GM12878 (cell line): ENCODE data around the gene ZNF652. TPM values are rescaled to one million over a fixed set of nuclear protein-coding genes. Genes with fewer than 3 reads are reported as not detected.

Experiments used
- BACH1 ChIP-seq: fragments of 450-650 bp; IDR thresholded peaks from 2 replicates; pipeline ENCODE4 v1.6.1; 2017; ENCODE audit warnings: mild to moderate bottlenecking, borderline replicate concordance
- RBBP5 ChIP-seq: fragments of 200-600 bp; sonication (generic); conservative IDR thresholded peaks from 2 replicates; pipeline ENCODE4 v1.6.1; 2016
- RUNX3 ChIP-seq: IDR thresholded peaks from 2 replicates; pipeline ENCODE4 v1.6.1; 2012; ENCODE audit warnings: low read length, inconsistent platforms
- ZNF24 ChIP-seq: fragments of 450-650 bp; IDR thresholded peaks from 2 replicates; pipeline ENCODE4 v1.6.1; 2017; ENCODE audit warnings: antibody characterized with exemption, mild to moderate bottlenecking
- polyA plus RNA-seq, 11 experiments: library from polyadenylated mRNA; depleted of rRNA in 4 of 11; unstranded in 6 of 11; stranded (reverse) in 5 of 11; fragments of >200 nt; fragmentation: Nextera tagmentation in 4 of 11; fragmentation: Illumina TruSeq in 1 of 11; extraction: Ambion mirVana in 4 of 11; extraction: Trizol in 1 of 11; gene quantifications; 1 replicate in 1 of 11; 2 replicates in 10 of 11; pipeline versions ENCODE4 v1.2.1 to v1.2.3, GENCODE V29; 2011 to 2016; ENCODE audit warnings: inconsistent platforms in 2 of 11, missing spikeins in 2 of 11, low read depth in 1 of 11
- total RNA-seq, 4 experiments: library from RNA; depleted of rRNA in 3 of 4; stranded (reverse); fragments of >200 nt in 3 of 4; fragmentation: Illumina TruSeq in 1 of 4; extraction: Trizol in 1 of 4; gene quantifications; 2 replicates each; pipeline versions ENCODE4 v1.2.1 to v1.2.3, GENCODE V29; 2013 to 2021
- TF ChIP-seq, protein P1 (sequence below): fragments of 450-650 bp; IDR thresholded peaks from 2 replicates; pipeline ENCODE4 v1.6.1; 2017; ENCODE audit warnings: mild to moderate bottlenecking, moderate library complexity
- TF ChIP-seq, protein P2 (sequence below): fragments of 450-650 bp; conservative IDR thresholded peaks from 2 replicates; pipeline ENCODE4 v1.6.1; 2017; ENCODE audit warnings: mild to moderate bottlenecking, moderate library complexity
- TF ChIP-seq, protein P3 (sequence below): IDR thresholded peaks from 2 replicates; pipeline ENCODE4 v1.6.1; 2012; ENCODE audit warnings: low read depth, low read length, improper control_type of control experiment

The ZNF652 gene
- total and polyA plus RNA-seq, 10 of the 15 experiments (the other 5 are each of a cell fraction or from before 2014, with no cell fraction given), result 3.4 to 13.1 (median 8.7) TPM

DNA sequence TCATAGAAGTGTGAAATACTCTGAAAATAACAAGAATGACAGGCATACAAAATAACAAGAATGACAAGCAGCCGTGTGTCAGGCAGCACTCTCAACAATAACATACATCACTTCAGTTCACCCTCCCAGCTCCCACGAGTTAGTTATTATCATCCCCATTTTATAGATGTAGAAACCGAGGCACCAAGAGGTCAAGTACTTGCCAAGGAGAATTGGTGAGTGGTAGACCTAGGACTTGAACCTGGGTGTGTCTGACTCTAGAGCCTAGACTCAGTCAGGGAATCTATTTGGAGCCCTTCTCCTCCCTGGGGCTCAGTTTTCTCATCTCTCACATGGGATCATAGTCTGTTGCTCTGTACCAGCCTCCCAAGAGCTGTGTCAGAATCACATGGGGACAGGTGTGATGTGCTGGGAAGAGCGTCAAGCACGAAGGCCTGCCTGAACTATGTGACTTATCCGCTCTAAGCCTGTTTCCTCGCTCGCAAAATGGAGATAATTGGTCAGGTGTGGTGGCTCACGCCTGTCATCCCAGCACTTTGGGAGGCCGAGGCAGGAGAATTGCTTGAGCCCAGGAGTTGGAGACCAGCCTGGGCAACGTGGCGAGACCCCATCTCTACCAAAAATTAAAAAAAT lies 112.0 kb downstream of the ZNF652 start (continued):
- TF ChIP-seq, protein P1, sequence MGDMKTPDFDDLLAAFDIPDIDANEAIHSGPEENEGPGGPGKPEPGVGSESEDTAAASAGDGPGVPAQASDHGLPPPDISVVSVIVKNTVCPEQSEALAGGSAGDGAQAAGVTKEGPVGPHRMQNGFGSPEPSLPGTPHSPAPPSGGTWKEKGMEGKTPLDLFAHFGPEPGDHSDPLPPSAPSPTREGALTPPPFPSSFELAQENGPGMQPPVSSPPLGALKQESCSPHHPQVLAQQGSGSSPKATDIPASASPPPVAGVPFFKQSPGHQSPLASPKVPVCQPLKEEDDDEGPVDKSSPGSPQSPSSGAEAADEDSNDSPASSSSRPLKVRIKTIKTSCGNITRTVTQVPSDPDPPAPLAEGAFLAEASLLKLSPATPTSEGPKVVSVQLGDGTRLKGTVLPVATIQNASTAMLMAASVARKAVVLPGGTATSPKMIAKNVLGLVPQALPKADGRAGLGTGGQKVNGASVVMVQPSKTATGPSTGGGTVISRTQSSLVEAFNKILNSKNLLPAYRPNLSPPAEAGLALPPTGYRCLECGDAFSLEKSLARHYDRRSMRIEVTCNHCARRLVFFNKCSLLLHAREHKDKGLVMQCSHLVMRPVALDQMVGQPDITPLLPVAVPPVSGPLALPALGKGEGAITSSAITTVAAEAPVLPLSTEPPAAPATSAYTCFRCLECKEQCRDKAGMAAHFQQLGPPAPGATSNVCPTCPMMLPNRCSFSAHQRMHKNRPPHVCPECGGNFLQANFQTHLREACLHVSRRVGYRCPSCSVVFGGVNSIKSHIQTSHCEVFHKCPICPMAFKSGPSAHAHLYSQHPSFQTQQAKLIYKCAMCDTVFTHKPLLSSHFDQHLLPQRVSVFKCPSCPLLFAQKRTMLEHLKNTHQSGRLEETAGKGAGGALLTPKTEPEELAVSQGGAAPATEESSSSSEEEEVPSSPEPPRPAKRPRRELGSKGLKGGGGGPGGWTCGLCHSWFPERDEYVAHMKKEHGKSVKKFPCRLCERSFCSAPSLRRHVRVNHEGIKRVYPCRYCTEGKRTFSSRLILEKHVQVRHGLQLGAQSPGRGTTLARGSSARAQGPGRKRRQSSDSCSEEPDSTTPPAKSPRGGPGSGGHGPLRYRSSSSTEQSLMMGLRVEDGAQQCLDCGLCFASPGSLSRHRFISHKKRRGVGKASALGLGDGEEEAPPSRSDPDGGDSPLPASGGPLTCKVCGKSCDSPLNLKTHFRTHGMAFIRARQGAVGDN, result no peak
- no peak for TF ChIP-seq RUNX3
- no peak for TF ChIP-seq BACH1
- TF ChIP-seq RBBP5, result no peak
- TF ChIP-seq, protein P2, sequence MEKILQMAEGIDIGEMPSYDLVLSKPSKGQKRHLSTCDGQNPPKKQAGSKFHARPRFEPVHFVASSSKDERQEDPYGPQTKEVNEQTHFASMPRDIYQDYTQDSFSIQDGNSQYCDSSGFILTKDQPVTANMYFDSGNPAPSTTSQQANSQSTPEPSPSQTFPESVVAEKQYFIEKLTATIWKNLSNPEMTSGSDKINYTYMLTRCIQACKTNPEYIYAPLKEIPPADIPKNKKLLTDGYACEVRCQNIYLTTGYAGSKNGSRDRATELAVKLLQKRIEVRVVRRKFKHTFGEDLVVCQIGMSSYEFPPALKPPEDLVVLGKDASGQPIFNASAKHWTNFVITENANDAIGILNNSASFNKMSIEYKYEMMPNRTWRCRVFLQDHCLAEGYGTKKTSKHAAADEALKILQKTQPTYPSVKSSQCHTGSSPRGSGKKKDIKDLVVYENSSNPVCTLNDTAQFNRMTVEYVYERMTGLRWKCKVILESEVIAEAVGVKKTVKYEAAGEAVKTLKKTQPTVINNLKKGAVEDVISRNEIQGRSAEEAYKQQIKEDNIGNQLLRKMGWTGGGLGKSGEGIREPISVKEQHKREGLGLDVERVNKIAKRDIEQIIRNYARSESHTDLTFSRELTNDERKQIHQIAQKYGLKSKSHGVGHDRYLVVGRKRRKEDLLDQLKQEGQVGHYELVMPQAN, result no peak
- TF ChIP-seq ZNF24, result no peak
- TF ChIP-seq, protein P3, sequence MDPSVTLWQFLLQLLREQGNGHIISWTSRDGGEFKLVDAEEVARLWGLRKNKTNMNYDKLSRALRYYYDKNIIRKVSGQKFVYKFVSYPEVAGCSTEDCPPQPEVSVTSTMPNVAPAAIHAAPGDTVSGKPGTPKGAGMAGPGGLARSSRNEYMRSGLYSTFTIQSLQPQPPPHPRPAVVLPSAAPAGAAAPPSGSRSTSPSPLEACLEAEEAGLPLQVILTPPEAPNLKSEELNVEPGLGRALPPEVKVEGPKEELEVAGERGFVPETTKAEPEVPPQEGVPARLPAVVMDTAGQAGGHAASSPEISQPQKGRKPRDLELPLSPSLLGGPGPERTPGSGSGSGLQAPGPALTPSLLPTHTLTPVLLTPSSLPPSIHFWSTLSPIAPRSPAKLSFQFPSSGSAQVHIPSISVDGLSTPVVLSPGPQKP, result no peak
